ENCODE data around the gene GOLGA8A.

DNA sequence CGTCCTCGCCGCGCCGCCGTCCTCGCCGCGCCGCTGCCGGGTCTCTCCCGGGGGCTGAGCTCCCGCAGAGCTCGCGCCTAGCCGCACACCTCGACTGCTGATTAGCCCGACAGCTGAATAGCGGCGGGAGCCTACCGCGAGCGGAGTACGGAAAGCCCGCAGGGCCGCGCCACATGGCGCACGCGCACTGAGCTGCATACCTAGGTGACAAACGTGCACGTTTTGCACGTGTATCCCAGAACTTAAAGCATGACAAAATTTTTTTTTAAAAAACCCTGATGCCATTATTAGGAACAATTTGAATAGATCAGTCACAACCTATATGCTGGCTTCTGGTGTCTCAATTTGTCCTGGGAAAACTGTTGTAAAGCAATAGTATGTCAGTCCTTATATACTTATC is at the start of gene GOLGA8A:
- TF ChIP-seq POLR2AphosphoS5 (IDR thresholded peaks at IDR 0.05), result peak in 1 of 2 donors; percentile 44
- TF ChIP-seq, protein P1, sequence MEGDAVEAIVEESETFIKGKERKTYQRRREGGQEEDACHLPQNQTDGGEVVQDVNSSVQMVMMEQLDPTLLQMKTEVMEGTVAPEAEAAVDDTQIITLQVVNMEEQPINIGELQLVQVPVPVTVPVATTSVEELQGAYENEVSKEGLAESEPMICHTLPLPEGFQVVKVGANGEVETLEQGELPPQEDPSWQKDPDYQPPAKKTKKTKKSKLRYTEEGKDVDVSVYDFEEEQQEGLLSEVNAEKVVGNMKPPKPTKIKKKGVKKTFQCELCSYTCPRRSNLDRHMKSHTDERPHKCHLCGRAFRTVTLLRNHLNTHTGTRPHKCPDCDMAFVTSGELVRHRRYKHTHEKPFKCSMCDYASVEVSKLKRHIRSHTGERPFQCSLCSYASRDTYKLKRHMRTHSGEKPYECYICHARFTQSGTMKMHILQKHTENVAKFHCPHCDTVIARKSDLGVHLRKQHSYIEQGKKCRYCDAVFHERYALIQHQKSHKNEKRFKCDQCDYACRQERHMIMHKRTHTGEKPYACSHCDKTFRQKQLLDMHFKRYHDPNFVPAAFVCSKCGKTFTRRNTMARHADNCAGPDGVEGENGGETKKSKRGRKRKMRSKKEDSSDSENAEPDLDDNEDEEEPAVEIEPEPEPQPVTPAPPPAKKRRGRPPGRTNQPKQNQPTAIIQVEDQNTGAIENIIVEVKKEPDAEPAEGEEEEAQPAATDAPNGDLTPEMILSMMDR (IDR thresholded peaks at IDR 0.05), result no peak
- peak in 1 of 4 donors; percentile 29 for TF ChIP-seq POLR2A (IDR thresholded peaks at IDR 0.05)
- TF ChIP-seq EP300 (IDR thresholded peaks at IDR 0.05), result no peak
